DMS79 (cell line): ENCODE results near the gene RERG.

Source experiments
- DNase-seq: peaks from one replicate; lab custom pipeline; 2025; lab: John Stamatoyannopoulos, UW

The RERG gene

DNA sequence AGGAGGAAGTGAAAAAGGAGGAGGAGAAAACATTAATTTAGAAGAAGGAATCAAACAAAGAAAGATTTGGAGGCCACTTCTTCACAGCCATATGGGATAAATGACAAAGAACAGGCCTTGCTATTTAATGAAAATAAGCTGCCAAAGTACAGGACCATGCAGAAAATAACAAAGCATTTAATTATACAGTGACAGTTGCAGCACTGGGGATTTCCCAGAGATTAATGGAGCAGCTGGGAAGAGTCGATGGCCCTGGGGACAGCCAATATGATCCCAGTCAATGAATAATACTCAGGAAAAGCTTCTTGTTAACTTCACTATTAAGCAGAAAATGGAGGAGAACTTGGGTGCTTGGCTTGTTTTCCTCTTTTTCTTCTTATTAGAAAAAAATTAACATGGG lies 34.6 kb downstream of the RERG start:
- DNase-seq: no peak

DNA sequence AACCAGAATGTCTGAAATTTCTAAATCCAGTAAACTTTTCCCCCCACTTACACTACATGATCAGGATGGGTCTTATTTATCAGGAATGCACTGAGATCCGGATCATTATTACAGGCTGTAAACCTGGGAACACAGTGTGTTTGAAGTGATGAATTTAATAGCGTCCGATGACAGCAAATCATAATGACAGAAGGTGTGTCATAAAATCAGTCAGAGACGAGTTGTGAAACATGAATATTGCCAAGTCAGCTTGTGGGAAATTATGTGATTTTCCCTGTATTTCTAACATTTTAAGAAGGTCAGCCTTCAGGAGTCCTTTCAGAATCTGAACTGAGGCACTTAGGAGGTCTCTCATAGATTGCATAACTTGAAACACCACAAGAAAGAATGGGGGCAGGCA lies 36.7 kb downstream of the RERG start:
- no peak for DNase-seq

DNA sequence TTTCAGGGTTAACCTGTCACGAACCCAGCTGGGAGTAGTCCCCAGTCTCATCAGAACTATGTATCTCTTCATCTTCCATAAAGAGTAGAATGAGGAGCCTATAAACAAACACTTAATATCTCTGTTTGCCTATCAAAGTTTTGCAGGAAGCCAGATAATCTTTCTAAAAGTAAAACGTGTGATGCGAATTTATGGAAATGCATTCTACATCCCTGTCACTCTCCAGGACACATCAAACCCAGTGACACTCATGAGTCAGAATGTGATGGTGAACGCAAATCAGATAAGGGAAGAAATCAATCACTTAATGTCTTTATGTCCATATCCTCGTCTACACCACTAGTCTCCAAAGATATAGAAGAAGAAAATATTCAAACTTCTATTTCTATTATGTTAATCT lies 37.4 kb downstream of the RERG start:
- DNase-seq: no peak

DNA sequence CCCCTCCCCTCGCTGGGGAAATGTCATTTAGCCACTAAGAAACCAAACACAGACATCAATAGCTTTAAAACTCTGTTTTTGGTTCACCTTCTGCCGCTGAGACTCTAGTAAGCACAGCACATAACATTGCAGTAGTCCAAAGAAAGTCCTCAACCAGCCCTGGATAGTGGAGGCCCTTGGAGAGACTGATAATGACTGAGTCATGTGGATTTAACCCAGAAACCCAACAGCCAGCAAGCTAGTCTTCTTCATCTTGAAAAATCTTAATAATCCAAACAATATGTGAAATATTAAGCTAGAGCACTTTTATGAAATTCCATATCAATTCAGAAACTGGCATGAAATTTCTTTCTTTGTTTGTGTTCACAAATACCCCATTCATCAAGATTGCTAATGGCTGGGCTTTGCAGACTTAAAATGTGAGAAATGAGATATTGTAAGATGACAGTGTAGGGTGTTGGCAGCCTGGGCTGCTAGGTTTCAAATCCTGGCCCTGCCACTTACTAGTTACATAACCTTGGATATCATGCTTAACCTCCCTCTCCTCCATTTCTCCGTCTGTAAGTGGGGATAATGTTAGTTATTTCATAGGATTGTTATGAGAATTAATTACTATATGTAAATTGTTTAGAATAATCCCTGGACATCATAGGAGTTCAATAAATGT lies 40.1 kb downstream of the RERG start:
- DNase-seq: no peak

DNA sequence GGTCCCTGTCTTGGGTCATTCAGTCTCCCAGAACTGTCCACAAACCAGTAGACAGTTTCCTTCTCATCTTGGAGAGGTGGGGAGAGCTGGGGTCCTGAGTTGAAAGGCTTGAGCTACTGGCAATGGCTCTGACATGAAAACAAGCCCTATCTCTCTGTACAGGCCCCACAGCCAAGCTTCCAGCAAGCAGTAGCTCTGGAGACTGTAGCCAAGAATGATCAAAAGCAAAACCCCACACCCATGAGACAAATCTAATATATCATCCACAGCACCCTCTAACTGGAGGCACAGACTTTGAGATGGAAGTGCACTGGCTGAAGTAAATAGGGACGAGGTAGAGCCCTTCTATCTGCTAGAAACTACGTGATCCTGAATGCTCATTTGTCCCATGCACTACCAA lies 40.9 kb downstream of the RERG start:
- DNase-seq: no peak

DNA sequence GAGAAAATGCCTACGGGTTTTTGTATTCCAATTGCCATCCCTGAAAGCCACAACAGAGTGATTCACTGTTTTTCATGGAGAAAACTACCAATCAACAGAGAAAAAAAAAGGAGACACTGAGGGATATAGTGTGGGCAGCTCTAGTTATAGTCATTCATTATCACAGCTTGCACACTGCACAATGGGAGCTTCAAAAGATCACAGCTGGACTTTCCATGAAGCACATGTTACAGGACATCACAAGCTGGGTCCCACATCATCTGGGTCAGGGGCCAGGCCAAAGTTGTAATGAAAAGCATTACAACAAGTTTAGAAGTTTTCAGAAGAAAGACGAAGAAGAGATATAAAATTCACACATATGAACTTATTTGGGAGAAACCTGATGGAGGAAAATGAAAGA lies 41.5 kb downstream of the RERG start:
- DNase-seq: no peak

DNA sequence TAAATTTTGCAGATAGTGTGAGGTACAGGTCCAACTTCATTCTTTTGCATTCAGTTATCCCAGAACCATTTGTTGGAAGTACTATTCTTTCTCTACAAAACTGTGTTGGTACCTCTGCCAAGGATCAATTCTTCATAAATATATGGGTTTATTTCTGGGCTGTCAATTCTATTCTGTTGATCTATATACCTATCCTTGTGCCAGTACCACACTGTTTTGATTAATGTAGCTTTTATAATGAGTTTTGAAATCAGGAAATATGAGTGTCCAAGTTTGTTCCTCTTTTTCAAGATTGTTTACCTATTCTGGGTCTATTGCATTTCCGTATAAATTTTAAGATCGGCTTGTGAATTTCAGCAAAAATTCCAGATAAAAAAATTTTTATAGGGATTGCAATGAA lies 48.1 kb downstream of the RERG start:
- no peak for DNase-seq

DNA sequence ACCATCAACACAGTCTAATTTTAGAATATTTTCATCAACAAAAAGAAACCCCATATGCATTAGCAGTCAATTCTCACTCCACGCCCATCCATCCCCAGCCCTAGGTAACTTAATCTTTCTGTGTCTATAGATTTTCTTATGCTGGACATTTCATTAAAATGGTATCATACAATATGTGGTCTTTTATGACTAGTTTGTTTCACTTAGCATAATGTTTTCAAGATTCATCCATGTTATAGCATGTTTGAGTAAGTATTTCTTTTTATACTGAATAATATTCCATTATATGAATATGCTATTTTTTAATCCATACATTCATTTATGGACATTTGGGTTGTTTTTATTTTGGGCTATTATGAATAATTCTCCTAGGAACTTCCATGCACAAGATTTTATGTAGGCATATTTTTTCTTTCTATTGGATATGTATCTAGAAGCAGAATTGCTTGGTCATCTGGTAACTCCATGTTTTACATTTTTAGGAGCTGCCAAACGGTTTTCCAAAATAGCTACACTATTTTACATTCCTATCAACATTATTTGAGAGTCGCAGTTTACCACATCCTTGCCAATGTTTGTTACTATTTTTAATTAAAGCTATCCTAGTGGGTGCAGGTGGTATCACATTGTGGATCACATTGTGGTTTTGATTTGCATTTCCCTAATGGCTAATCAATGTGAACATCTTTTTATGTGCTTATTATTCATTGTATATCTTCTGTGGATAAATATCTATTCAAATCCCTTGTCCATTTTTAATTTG lies 49.0 kb downstream of the RERG start:
- no peak for DNase-seq

DNA sequence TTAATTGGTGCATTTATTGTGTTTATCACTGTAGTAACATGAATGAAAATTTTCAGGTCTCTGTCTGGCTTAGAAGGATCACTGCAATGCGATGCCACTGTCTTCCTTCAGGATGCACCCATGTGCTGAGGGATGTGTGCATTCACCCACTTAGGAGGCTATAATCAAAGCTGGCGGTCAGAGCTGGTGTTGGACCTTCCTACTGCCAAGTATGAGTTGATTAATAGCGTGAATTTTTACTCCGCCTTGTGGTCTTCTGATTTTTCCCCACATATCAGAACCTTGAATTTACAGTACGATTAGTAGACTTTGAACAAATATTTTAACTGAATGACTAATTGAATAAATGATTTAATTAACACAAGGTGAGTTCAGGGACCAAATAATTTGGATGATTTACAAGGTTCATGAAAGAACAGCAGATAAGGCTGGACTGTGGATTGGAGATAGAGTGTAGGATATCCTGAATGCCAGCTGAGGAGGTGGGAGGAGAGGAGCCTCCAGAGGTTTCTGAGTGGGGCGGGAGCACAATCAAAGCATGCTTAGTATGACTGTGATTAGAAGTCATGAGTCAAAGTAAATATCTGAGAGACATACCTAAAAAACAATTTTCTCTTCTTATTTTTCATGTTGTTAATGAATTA lies 50.1 kb downstream of the RERG start:
- no peak for DNase-seq

DNA sequence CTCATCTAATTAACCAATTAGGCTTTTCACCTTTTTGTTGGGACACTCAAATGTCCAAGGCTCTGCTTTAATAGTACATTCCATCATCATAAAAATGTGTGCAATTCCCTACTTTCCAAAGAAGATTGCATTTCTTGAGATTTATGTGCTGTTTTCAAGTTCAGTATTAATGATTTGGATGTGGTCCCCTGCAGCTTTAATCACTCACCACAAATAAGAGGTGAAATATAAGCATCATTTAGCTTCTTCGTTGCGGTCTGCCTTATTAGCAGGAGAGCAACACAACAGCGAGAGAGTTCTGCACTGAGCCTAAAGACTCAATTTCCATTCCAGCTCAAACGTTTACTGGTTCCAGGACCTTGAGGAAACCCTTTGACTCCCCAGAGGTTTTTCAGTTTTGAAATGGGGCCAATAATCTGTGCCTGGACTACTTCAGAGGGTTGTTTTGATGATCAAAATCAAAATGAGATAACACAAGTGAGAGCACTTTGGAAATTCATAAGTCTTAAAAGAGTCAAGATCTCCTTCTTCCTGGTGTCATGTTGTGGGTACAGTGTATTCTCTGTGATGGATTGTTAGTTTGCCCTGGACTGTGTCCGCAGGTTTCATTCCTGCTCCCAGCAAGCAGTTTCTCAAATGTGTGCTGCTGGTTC lies 53.1 kb downstream of the RERG start:
- no peak for DNase-seq

DNA sequence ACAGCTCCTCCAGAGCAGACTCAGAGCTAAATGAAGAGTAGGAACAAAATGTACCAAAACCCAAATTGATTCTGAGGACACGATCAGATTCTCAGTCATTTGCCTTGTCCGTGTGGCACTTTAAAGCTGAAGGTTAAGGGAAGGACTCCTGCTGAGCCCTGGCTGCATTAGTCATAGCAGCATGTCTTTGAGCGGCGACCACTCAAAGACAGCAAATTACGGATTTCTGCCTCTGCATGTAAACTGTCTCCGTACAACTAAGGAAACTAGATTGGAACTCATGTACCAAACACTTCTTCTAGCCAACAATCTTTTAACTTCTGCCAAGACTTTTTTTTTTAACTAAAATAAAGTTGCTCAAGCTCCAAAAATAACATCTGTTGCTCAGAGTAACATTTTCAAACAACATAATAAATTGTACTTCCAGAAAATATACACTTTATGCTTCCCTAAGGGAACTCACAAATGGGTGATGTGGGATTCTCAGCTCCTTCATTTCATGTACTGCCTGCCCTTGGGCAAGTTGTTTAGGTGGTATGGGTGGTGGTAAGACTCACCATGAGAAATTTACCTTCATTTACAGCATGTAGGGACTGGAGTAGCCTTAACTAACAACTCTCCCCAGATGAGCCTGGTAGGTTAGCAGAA lies 56.1 kb downstream of the RERG start:
- no peak for DNase-seq

DNA sequence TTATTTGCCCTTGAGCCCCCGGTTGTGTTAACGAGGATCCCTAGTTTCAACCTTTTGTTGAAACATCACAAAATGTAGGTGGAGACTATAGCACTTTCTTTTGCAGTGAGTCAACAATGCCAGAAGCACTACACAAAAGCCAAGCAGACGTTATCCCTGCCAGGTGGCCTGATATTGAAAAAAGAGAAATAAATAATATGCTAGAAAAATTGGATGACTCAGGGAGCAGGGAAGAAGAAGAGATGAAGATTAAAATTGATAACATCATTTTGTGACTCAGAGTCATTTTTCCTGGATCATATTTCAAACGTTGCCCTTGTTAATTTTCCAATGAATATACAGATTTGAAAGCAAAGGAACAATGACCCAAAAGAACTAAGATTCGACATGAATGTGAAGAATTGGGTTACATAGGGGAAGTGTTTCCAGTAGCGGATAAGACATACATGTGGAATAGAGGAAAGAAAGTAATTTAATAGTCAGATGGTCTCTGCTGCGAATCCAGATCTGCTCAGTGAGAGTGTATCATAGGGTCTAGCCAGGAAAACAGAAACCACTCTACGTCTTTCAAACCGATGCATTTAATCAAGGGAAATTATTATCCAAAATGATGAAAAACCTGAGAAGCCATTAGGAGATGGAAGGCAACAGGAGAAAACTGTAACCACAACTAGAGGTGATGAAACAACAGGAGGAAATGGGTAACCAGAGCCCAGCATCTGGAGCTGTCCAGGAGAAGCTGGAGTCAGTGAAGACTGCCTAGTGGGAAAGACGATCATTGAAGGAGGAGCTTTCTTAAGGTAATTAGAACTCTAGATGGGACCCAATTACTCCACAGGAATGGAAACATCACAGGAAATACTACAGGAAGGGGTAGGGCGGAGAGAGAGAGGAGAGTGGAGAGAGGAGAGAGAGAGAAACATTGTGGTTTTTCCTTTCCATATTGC lies 57.9 kb downstream of the RERG start:
- DNase-seq: no peak

DNA sequence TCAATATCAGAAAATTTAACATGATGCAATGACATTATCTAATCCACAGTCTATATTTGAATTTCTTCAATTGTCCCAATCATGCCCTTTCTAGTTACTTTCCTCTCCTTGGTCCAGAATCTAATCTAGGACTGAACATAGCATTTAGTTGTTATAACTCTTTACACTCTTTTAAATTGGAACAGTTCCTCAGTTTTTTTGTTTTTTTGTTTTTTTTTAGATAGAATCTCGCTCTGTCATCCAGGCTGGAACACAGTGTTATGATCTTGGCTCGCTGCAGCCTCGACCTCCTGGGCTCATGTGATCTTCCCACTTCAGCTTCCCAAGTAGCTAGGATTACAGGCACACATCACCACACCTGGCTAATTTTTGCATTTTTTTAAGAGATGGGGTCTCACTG lies 63.1 kb downstream of the RERG start:
- no peak for DNase-seq

DNA sequence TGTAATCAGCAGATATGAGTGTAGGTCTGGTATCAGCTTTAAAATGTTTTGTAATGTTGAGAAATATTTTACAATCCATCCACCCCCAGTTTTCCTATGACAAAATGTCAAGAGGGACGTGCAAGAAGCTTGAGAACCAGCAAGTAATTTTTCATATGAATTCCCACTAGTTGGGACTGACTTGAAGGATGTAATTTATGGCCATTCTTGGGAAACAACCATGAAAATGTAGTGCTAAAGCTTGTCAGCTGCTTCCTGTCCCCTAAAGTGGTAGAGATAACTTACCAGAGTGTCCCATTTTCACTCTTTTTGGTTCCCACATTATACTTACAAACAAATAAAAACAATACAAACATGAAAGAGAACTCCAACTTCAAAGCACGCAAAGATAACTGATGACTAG lies 63.9 kb downstream of the RERG start:
- DNase-seq: no peak

DNA sequence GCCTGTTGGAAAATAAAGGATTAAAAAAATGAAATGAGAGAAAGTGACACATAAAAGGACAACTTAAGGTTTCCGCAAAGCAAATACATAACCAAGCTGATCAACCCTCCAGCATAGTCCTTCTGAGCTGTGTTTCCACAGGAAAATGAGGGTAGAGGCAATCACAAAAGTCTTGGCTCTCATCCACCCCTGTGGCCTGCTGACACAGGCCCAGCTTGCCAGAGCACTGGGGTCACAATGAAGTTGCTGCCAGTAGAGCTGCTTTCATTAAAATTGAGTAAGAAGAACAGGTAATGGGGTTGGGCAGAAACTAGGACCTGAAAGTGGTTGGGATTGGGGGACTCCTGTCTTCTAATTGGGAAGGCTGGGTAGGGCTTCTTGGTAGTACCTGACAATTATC lies 65.9 kb downstream of the RERG start:
- DNase-seq: no peak

DNA sequence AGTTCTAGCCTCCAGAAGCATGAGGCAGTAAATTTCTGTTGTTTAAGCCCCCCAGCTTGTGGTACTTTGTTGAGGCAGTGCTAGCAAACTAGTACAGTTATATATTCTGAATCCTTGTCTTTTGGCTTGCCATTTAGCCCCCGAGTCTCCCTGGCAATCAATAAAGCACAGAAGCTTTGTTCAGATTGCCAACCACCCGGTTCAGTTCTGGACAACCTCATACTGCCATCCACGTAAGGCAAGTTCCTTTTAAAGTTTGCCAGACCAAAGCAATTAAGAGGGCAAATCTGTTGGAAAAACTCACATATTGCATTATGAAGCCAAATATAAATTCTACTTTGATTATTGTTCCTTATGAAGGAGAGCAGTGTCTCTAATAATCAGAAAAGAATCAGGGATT lies 67.1 kb downstream of the RERG start:
- DNase-seq: no peak

DNA sequence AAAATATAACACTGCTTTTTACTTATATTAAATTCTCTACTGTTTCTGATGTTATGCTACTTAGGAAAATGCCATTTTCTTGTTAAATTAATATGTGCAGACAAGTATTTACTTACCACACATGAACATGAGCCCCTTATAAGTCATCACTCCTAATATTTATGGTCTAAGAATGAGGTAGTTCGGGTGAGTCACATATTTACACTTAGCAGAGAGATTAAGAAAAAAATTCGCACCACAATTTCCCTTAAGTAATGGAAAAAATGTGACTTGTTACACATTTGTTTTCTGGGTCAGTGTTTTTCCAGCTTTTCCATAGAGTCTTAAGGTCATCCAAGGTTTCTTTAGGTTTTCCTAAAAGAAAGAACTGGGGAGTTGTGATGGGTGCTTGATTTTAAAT lies 68.3 kb downstream of the RERG start:
- DNase-seq: no peak

DNA sequence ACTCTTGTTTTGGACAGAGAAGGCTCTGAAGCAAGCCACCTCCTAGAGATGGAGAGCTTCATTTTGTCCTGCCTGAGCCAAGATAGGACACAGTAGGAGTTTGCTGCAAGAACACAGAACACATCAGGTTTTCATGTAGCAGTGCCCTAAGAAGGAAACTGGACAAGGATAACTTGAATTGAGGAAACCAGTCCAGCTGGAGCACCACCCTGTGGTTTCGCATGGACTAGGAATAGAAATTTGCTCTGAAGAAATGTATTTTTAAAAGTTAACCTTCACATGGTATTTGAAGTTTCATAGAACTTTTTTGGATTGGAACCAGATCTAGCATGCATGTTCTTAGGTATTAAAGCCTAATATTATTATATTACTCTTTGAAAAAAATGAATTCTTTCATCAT lies 68.8 kb downstream of the RERG start:
- DNase-seq: no peak

DNA sequence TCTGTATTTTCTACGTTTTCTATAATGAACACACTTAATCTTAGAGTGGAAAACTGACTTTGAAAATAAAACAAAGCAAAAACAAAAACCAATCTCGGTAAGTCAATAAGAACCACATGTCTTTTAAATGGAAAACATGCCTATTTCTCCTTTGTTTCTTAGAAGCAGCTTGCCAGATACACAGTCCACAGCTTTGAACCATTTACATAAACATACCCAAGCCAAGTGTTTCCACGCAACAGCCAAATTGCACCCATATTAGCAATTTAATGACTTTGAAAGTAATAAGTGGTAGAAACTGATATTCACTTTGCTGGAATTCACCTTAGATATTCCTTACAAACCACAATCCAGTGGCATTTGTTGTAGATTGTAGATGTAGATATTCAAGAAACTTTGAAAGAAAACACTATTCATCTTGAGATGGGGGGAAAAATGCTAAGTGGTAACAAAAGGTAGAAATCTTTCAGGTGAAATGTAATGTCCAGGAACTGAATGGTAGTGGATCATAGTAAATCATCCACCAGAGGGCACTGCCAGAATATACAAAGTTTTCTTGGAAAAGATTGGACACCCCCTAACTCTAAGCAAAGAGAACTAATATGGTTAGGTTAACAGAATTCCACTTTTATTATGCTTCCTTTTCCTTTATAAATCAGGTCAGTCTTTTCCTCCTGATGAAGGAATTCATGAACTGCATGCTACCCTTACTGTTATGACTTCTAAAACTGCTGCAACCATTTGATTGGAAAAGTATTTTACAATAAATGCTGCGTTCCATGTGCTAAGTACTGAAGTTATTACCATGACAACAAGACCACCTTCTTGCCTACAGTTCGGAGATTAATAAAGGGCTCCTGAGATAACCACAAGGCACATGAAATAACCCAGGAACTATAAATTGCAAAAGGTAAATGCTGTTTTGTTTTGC lies 69.8 kb downstream of the RERG start:
- DNase-seq: no peak

DNA sequence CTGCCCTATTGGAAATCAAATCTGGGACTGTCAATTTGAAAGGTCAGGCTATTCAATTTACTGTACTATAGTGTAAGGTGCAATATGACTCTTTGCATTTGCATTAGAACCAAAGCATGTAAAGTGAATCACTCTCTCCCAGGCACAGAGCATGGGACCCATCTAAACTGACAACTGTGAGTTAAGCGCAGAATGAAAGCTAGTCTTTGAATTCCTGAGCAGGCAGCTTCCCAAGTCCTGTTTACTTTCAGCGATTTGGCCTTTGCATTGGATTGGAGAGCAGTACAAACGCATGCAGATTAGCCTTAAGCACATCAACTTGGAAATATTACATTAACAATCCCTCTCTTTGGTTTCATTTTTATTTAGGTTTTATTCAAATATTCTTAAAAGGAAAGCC lies 74.6 kb downstream of the RERG start:
- no peak for DNase-seq
